Measurements from ENCODE around the gene EYA3.

Gene EYA3

GRCh38 chr1:27935721-27936120 lies 152.7 kb downstream of the EYA3 start:
- no peak for DNase-seq

- peak; percentile 39 for DNase-seq
Measured at GRCh38 chr1:27934818-27935549, 153.4 kb downstream of the EYA3 start, which contains the start of gene SMPDL3B. Gene SMPDL3B (plus strand): TSS chr1:27935000. CDS start chr1:27935184, 184 bp downstream.

GRCh38 chr1:27931759-27932158 lies 156.7 kb downstream of the EYA3 start:
- DNase-seq = no peak

- DNase-seq = no peak
Measured at GRCh38 chr1:27931184-27931583, 157.2 kb downstream of the EYA3 start.

- no peak for DNase-seq
Measured at GRCh38 chr1:27928216-27928954, 160.0 kb downstream of the EYA3 start.

- DNase-seq = no peak
Measured at GRCh38 chr1:27922272-27922671, 166.1 kb downstream of the EYA3 start.

Data from stimulated activated CD8-positive, alpha-beta memory T cell treated with anti-CD3 and anti-CD28 coated beads, Interleukin-4, amount 100 ng/mL, for 48 hours (primary cell).